HT-29 (cell line): ENCODE measurements around the gene SLF2. TPM values are rescaled to one million over a fixed set of nuclear protein-coding genes. Genes with fewer than 3 reads are reported as not detected.

ENCODE experiments used
- DNase-seq: peaks from one replicate; pipeline ENCODE4 v3.0.0-alpha.2; 2015; ENCODE audit warnings: low spot score
- total RNA-seq: library from RNA; depleted of rRNA; stranded (reverse); fragments of >200 nt; shearing (Covaris generic); gene quantifications from 2 replicates; pipeline ENCODE4 v1.2.3, GENCODE V29; 2014; rRNA removed

SLF2 gene, protein sequence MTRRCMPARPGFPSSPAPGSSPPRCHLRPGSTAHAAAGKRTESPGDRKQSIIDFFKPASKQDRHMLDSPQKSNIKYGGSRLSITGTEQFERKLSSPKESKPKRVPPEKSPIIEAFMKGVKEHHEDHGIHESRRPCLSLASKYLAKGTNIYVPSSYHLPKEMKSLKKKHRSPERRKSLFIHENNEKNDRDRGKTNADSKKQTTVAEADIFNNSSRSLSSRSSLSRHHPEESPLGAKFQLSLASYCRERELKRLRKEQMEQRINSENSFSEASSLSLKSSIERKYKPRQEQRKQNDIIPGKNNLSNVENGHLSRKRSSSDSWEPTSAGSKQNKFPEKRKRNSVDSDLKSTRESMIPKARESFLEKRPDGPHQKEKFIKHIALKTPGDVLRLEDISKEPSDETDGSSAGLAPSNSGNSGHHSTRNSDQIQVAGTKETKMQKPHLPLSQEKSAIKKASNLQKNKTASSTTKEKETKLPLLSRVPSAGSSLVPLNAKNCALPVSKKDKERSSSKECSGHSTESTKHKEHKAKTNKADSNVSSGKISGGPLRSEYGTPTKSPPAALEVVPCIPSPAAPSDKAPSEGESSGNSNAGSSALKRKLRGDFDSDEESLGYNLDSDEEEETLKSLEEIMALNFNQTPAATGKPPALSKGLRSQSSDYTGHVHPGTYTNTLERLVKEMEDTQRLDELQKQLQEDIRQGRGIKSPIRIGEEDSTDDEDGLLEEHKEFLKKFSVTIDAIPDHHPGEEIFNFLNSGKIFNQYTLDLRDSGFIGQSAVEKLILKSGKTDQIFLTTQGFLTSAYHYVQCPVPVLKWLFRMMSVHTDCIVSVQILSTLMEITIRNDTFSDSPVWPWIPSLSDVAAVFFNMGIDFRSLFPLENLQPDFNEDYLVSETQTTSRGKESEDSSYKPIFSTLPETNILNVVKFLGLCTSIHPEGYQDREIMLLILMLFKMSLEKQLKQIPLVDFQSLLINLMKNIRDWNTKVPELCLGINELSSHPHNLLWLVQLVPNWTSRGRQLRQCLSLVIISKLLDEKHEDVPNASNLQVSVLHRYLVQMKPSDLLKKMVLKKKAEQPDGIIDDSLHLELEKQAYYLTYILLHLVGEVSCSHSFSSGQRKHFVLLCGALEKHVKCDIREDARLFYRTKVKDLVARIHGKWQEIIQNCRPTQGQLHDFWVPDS
- 15.7 and 19.4 TPM in 2 replicates for total RNA-seq

DNA sequence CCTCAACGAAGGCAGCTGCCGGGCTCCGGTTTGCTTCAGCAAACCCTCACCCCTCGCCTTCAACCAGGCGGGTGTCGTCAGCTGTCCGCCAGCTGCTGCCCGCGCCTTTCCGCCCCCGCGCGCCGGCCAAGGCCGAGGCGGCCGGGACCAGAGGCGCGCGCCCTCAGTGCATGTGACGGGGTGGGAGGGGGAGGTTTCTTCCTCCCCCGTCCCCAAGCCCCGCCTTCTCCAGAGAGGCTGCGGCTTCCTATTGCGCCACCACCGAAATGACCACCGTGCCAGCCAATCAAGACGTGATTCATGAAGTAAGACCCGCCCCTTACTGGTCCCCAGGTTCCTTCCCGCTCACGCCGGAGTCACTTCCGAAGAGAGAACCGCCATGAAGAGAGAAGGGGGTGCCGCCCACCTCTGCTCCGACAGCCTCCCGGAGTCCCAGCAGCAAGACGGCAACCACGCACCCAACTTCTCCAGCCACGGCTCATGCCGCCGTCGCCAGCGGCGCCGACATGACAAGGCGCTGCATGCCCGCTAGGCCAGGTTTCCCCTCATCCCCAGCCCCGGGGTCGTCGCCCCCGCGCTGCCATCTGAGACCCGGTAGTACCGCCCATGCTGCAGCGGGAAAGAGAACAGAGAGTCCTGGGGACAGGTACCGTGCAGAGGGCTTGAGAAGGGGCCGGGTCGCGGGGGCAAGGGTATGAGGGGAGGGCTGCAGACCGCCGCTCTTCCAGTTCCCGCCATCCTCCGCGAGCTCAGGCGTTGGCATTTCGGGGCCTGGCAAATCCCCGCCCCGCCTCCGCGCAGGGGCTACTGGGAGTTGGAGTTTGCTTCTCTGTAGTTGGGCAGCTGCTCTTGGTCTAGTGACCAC is at the start of gene SLF2:
Gene SLF2 (plus strand): TSS at position 359 of the 865 bp plus-strand sequence. CDS start 148 bp downstream, at position 507.
- DNase-seq: peak; percentile 97

DNA sequence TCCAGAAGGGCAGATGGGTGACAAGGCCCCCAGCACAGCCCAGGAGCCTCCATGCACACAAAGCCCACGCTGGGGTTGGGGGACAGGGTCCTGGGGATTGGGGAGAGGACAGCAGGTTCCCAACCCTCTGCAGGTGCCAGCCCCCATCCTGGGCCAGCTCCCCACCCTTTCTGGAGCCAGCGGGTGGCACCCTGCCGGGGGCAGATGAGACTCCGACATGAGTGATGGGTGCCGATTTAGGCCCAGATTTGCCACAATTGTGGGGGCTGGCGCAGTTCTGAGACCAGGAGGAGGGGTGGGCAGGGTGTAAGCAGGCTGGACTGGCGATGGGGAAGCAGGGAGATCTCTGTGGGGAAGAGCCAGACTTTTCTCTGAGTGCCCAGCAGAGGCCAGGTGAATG is 49.3 kb upstream of the SLF2 start:
- DNase-seq: no peak

DNA sequence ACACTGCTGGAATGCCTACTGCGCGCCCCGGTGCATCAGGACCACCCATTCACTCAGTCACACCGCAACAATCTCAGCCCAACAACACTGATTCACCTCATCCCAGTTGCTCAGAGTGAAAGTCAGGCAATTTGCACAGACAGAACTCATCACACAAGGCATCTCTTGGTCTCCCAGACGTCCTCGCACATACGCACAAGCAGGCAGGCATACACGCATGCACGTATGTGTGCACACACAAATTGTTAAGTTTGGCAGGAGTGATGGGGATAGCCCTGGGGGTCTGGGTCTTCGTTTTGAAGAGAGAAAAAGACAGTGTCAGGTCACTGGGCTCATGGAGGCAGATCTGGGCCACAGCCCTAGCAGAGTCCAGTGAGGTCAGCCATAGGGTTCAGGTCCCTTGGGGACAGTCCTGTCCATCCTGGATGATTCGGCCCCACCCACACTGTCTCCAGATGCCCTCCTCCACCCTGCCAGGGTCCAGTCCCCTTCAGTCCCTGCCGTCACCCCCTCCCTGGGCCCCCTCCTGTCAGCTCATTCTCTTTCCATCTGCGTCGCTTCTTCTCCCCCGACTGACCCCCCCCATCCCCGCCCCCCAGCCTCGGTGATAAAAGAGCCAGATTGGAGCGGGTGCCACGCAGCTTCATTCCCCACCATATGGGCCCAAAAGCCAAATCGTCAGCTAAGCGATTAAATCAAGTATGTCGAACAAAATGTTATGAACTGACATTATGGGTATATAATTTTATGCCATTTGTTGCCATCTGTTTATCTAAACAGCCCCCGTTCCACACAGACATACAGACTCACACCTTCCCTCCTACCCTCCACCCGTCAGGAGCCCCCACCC is 48.5 kb upstream of the SLF2 start:
- DNase-seq: no peak

DNA sequence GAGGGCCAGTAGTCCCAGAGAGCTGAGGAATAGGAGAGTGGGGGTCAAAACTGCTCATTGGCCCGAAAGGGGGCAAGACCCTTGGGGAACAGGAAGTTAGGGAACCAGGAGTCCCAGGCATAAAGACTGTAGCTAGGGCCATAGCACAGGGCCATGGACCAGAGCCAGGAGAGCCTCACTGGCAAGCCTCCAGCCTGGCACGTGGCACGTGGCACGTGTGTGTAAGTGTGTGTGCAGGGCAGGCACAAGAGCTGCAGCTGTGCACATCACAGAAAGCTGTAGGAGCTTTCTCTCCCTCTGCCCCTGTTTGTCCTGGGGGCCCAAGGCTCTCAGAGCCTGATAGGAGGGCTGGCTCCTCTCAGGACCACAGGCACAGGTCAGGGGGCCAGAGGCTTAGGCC is 47.8 kb upstream of the SLF2 start:
- DNase-seq: no peak

DNA sequence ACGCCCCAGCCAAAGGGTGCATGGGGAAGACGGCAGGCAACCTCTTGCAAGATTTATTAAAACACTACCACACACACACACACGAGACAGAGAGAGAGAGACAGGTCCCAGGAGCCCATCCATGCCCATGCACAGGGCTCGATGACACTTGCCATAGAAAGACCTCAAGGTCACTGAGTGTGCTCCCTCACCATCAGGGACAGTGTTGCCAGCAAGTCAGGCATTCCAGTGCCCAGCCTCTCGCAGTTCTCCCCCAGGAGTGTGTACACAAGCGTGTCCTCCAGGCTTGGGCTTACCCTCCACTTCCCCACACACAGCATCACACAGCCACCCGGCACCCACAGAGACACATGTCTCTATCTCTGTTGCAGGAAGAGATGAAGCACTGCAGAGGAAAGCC is 46.8 kb upstream of the SLF2 start:
- DNase-seq: no peak

DNA sequence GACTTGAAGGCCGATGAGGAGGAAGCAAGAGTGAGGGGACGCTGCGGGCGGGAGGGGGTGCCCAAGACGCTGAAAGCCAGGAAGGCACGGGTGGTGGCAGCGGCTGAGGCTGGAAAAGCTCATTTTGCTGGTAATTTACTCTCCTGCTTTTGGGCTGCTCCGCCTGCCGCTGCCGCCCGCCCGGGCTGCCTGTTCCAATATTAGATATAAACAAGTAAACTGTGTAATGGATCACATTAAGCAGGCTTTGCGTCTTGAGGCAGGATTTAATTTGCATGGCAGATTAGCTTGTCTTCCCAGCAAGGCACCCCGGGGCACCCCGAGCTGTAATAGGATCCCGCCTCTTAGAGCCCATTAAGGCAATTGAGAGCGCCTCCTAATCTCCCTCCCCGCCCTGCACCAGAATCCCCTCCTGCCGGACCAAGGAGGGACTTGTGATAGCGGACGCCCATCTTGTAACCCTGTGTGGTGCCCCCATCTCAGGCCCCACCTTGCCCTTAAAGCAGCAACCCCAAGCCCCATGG is 46.1 kb upstream of the SLF2 start:
- no peak for DNase-seq

DNA sequence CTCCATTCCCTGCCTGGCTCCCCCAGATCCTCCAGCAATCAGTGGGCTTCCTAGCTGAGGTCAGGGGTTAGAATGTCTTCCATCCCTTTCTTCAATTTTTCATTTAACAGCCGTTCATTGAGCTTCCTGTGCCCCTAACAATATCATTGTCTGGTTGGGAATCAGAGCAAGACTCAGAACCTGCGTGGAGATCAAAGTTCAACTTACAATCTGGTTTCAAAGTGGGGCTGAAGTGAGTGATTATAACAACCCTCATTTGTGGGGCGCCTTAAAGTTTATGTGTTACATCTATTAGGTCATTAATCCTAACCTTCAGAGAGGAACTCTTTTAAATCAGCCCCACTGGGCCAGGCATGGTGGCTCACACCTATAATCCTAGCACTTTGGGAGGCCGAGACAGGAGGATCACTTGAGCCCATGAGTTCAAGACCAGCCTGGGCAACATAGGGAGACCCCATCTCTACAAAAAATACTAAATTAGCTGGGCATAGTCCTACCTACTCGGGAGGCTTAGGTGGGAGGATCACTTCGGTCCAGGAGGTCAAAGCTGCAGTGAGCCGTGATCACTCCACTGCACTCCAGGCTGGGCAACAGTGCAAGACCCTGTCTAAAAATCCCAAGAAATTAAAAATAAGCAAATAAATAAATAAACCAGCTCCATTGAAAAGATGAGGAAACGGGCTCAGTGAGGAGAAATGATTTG is 45.4 kb upstream of the SLF2 start:
- no peak for DNase-seq

DNA sequence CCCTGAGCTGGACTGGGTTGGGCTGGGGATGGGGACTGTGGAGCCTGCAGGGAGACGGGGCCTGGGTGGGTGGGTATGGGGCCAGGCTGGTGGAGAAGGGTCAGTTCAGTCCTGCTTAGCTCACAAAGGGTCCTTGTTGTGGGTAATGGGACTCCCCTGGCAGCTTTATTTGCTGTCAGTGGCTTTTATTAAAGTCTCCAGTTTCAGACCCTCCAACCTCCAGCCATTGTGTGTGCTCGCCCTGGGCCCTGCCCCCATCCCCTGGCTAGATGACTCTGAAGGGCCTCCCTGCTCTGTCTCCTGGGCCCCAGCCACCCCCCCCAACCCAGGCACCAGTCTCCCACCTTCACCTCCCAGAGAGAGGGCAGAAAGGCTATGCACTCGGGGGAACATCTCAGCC is 44.4 kb upstream of the SLF2 start:
- no peak for DNase-seq

DNA sequence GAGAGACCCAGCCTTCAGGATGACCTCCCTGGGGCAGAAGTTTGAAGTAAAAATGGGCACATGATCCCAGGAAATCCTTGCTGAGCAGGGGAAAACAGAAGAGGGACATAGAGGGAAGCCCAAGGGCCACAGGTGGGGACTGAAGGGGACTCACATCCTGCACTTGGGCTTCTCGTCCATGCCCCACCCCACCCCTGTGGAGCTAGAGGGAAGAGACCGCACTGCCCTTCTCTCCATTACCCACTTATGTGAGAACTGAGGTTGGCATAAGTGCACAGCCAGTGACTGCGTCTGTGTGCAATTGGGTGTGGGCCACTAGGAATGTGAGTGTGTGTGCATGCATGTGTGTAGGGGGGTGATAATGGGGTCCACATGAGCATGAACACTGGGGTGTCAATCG is 43.4 kb upstream of the SLF2 start:
- DNase-seq: no peak

DNA sequence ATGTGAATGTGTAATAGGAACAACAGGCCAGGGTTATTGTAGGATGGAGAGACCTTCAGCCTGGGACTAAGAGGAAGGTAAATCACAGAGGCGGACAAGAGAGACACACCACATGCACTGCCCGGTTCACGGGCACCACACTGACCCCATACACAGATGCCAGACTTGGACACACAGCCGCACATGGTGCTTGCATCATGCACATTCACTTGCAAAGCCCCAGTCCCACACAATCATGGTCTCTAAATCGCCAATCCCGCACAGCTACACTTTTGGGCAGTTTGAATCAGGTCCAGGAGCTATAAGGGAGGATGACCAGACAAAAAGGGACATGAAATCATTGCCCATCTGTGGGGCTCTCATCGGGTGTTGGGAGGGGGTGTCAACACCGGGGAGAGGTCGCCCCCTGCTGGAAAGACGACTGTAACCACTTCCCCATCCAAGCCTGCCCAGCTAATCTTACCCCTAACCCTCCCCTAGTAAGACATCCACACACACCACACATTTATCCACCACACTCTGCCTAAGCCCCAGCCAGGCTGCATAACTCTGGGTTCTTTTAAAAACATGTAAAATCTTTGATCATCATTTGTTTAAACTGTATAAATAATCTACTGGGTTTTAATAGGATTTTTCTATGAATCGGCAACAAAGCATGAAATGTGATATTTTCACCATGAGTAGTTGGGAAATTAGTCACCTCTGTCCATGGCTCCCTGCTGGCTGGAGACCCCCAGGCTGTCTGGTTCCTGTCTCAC is 40.5 kb upstream of the SLF2 start:
- DNase-seq: peak; percentile 44

DNA sequence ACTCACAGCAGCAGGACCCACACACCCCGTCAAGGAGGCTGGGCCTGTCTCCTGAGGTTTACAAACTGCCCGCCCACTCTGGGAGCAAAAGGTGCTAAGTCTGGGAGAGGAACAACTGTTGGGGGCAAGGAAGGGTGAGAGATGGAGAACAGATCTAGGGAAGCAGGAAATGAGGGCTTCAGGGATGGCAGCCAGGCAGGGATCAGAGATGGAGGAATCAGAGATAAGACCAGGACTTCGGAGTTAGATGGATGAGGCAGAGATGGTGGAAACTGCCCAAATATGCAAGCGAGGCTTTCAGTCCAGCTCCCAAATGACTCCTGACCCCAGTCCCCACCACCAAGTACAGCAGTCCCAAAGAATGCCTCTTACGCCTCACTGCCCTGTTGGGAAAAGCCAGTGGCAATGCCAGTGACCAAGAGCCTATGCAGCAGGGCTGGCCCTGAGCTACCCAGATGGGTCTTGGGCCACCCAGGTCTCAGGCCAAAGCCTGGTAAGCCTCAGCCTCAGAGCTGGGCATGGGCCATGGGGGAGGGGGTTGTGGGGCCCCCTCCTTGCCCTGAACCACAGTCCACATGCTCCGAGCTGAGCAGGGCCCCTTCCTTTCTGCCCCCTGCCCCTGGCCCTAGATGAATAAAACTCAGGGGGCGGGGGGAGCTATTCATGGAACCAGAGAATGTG is 39.5 kb upstream of the SLF2 start:
- no peak for DNase-seq

DNA sequence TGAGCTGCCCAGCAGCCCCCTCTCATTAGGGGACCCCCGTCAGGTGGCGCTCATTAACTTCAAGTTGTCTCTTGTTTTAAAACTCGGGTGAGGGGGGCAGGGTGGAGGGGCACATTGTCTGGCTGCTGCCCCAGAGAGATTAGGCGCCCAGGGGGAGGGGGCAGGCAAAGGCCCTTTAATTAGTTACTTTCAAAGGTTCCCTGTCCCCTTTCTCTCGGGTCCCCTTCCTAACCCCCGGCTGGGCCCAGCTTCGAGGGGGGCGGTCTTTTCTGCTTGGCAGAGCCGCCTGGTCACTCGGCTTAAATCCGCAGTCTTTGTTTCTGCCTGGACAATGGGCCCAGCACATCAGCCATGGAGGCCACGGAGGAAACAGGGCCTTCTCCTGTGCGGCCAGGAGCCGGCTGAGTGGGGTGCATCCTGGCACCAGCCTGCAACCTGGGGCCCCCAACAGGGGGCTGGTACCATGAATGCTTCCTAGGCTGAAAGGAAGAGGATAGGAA is 38.9 kb upstream of the SLF2 start:
- no peak for DNase-seq

DNA sequence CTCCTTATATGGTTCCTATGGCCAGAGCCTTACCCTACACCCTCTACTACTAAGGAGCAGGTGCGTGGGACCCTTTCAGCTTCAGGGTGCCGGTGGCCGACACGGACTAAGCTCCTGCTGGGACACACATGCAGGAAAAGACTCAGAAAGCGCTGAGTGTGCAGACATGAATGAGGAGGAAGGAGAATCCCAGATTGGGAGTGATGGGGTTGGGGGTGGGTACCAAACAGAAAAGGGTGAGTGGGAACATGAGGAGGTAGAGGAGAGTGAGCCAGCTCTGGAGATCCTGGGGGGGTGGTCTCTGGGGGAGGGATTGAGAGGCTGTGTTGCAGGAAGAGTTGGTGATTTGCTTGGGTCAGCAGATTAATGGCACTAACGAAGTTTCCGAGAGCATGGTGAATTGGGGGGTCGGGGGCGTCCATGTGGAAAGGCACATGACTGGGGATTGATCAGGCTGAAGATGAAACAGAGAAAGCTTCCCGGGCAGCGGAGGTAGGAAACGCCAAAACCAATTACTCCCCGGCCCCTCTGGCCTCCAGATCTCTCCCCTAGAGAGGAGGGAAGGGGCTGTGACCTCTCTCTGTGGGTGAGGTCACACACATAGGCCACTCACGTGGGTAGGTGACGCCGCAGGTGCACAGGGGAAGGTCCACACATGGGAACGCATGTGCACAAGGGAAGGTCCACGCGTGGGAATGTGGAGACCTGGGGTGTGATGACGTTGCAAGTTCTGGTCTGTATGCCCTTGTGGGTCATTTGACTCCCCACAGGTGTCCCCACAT is 37.9 kb upstream of the SLF2 start:
- DNase-seq: no peak

DNA sequence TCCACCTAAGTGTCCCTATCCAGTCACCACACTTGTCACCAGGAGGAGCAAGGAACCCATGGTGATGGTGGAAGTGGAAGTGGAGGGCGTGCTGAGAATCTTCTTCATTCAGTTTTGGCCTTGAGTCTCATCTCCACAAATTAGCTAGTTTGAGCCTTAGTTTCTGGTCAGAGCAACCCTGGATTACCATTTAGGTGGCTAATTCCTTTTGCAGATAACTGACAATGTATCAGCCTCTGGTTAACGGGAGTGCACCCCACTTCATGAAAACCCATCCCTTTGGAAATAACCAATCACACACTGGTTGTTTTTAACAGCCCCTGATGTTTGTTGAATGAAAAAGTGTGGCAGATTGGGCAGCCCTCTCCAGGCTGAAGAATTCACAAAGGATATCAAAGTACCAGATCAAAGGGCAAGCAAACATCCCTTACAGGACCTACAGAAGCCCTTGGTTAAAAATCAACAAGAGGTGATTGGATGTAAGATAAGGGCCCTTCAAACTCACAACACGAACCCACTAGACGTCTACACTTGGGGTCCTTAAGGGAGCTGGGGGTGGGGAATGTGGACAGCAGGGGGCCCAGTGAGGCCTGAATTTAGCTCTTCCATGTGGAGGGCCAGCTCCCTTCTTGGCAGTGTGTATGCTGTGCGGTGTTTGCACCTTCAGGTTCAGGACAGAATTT is 37.1 kb upstream of the SLF2 start:
- DNase-seq: no peak

DNA sequence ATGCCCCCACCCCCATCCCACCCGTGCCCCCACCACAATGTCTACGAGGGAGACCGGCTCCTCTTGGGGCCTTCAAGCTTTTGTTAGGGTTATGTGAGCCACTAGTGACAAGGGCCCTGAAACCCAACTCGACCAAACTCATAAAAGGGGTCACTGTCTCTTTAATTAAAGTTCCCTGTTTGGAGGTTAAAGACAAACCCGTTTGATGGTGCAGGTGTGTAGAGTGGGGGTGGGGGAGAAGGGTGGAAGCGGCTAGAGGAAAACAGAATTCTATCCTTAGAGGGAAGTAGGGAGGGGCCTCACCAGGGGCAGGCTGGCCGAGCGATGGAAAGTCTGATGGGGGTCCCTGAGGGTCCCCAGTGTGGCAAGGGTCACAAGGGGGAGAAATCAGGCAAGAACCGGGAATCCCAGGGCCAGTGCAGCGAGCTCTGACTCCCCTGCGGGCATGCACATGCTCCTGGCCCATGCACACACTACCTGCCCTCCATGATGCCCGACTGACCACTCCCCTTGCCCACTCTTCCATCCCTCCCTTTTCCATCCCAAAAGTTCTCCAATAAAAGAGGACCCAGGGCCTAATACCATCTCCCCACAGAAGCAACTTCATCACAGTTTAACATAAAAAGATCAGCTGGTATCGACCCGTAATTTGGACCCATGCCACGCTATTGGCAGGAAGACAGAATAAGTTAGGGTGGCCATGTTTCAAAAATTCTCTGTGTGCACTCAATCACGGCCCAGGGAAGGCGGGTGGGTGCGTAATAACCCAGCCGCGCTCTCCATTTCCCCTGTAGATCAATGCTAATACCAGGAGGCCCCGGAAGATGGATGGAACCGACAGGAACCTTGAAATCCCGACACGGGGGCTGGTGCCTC is 35.9 kb upstream of the SLF2 start:
- no peak for DNase-seq
